Measurements from ENCODE around the gene GSAP. TPM values are rescaled to one million over a fixed set of nuclear protein-coding genes. Genes with fewer than 3 reads are reported as not detected.

The GSAP gene
- total and polyA plus RNA-seq, 2 of the 4 experiments (the other 2 are of a cell fraction) = 1.6 to 1.8 TPM

- Histone ChIP-seq H3K36me3 (ENCODE audit: control insufficient read depth, insufficient read depth, low read length) (no peaks in the 10 kb centered on the region), H3K9me1 (ENCODE audit: insufficient read depth, low read length) (no peaks in the 10 kb centered on the region), H3K27ac (ENCODE audit: insufficient read depth, low read length) (no peak overlapping the region), H4K20me1 (ENCODE audit: insufficient read depth, low read length) (no peaks in the 10 kb centered on the region), H2AFZ (replicated peaks; ENCODE audit: low read length, poor library complexity) (no peak overlapping the region), H2AK5ac (ENCODE audit: low read depth, low read length) (no peak overlapping the region), H3K4ac (ENCODE audit: low read depth, low read length) (no peak overlapping the region), H3K23ac (ENCODE audit: low read depth, low read length) (no peak overlapping the region), H3K4me2 (ENCODE audit: low read depth, low read length) (no peak overlapping the region), H2AK9ac (replicated peaks; ENCODE audit: low read depth, low read length, poor library complexity) (no peak overlapping the region), H2BK15ac (ENCODE audit: low read depth, low read length) (no peak overlapping the region), H4K8ac (ENCODE audit: low read depth in 2 of 2, low read length in 2 of 2) (no peak overlapping the region), H3K27me3 (ENCODE audit: control insufficient read depth, insufficient read depth, low read length) (no peaks in the 10 kb centered on the region), H4K5ac (ENCODE audit: low read depth, low read length) (no peak overlapping the region), H3K9me3 (ENCODE audit: control insufficient read depth, insufficient read depth, low read length) (no peaks in the 10 kb centered on the region), H3K56ac (ENCODE audit: extremely low read depth, insufficient read depth, low read length) (no peak overlapping the region), H4K91ac (ENCODE audit: insufficient read depth, low read depth, low read length) (no peak overlapping the region), H2BK20ac (ENCODE audit: low read depth, low read length) (no peak overlapping the region), H3K18ac (ENCODE audit: low read depth, low read length) (no peak overlapping the region), H3K79me1 (ENCODE audit: low read depth in 1 of 2, low read length in 2 of 2) (0 out of 4 replicates have a peak, but pooled peaks cover 0 to 6% of the 10 kb centered on the region in 2 experiments), H3K4me1 (ENCODE audit: control insufficient read depth, insufficient read depth, low read length) (peaks cover 3% of the 10 kb centered on the region), H2BK5ac (ENCODE audit: low read depth, low read length, poor library complexity, severe bottlenecking) (no peak overlapping the region), H3K14ac (replicated peaks; ENCODE audit: low read depth, low read length) (no peak overlapping the region), H2BK120ac (ENCODE audit: low read depth, low read length) (no peak overlapping the region), H3K9ac (ENCODE audit: low read depth, low read length) (no peak overlapping the region), H3K4me3 (ENCODE audit: insufficient read depth, low read depth, low read length) (no peak overlapping the region)
- in situ Hi-C loops (cut with MboI; ENCODE audit: low sequenced_read_pairs) = no loop called here
- TF ChIP-seq MXI1 (IDR thresholded peaks at IDR 0.05; ENCODE audit: borderline replicate concordance, low read depth, low read length) = no peak
- TF ChIP-seq RAD21 (IDR thresholded peaks at IDR 0.05; ENCODE audit: low read length) = no peak
- TF ChIP-seq POLR2A (IDR thresholded peaks at IDR 0.05; ENCODE audit: low read depth, low read length) = no peak
- ChIA-PET POLR2A (ENCODE audit: unreplicated experiment) (no interaction called here), CTCF (no interaction called here)
- no TSS peak for BruUV-seq (replicated peaks)
- WGBS, 2 experiments (ENCODE audit: extremely low coverage in 2 of 2, insufficient read length in 1 of 2) = 83% methylated on average over 1 of the region's 4 CpGs; no CpG with 5 or more reads in 1 of the 2 experiments
- dilution Hi-C loops (cut with HindIII; ENCODE audit: low sequenced_read_pairs, unreplicated experiment) = no loop called here
- intact Hi-C loops (cut with micrococcal nuclease) = no loop called here
- no peak for DNase-seq
- no peak for ATAC-seq (ENCODE audit: low read depth)
These were observed 3.0 kb upstream of the GSAP start for GRCh38 chr7:77419102-77419501.

Data from IMR-90 (cell line).